ENCODE results near the gene TRIM66. TPM values are rescaled to one million over a fixed set of nuclear protein-coding genes. Genes with fewer than 3 reads are reported as not detected.

Gene TRIM66
- total RNA-seq, 1 donor from 2014 or later = 7.3 TPM

GRCh38 chr11:8728563-8728962, 46.1 kb upstream of the TRIM66 start:
- peaks cover 3% of the 10 kb centered on the region for H3K9me3 Mint-ChIP-seq (ENCODE audit: unreplicated experiment)
- FAIRE-seq = no peak
- Histone ChIP-seq H3K4me1 (ENCODE audit: insufficient read depth, low read length) (peaks cover 43% of the 10 kb centered on the region), H2AFZ (ENCODE audit: low read depth, low read length) (no peak overlapping the region), H3K36me3 (ENCODE audit: insufficient read depth, low read length) (peaks cover 5% of the 10 kb centered on the region), H3K27ac (ENCODE audit: low read depth, low read length) (no peak overlapping the region), H3K9ac (ENCODE audit: low read length) (no peak overlapping the region), H3K27me3 (ENCODE audit: insufficient read depth, low read length) (no peaks in the 10 kb centered on the region), H3K4me3 (ENCODE audit: insufficient read depth, low read depth, low read length) (no peak overlapping the region), H3K4me2 (ENCODE audit: low read length) (peak overlapping the region; percentile 43), H3K79me2 (ENCODE audit: insufficient read depth, low read length) (peaks cover 10% of the 10 kb centered on the region), H3K9me3 (ENCODE audit: insufficient read depth, low read depth, low read length) (no peaks in the 10 kb centered on the region), H4K20me1 (ENCODE audit: insufficient read depth, low read length) (peaks cover 31% of the 10 kb centered on the region)
- H3K4me1 Mint-ChIP-seq (ENCODE audit: low read depth, unreplicated experiment) = peaks cover 43% of the 10 kb centered on the region
- no peak overlapping the region for H3K27ac Mint-ChIP-seq (ENCODE audit: unreplicated experiment)
- H3K27me3 Mint-ChIP-seq (ENCODE audit: low read depth, unreplicated experiment) = no peaks in the 10 kb centered on the region
- TF ChIP-seq, protein P1, sequence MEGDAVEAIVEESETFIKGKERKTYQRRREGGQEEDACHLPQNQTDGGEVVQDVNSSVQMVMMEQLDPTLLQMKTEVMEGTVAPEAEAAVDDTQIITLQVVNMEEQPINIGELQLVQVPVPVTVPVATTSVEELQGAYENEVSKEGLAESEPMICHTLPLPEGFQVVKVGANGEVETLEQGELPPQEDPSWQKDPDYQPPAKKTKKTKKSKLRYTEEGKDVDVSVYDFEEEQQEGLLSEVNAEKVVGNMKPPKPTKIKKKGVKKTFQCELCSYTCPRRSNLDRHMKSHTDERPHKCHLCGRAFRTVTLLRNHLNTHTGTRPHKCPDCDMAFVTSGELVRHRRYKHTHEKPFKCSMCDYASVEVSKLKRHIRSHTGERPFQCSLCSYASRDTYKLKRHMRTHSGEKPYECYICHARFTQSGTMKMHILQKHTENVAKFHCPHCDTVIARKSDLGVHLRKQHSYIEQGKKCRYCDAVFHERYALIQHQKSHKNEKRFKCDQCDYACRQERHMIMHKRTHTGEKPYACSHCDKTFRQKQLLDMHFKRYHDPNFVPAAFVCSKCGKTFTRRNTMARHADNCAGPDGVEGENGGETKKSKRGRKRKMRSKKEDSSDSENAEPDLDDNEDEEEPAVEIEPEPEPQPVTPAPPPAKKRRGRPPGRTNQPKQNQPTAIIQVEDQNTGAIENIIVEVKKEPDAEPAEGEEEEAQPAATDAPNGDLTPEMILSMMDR (IDR thresholded peaks at IDR 0.05; ENCODE audit: insufficient read depth, low read depth, low read length) = no peak
- no peak for TF ChIP-seq EZH2 (IDR thresholded peaks at IDR 0.05; ENCODE audit: insufficient read depth, low read length)
- H3K36me3 Mint-ChIP-seq (ENCODE audit: low read depth, unreplicated experiment) = peaks cover 40% of the 10 kb centered on the region
- DNase-seq (ENCODE audit: low read depth) = peak; percentile 75
- H3K4me3 Mint-ChIP-seq (ENCODE audit: unreplicated experiment) = peak overlapping the region; percentile 9

- Histone ChIP-seq H4K20me1 (ENCODE audit: insufficient read depth, low read length) (peaks cover 11% of the 10 kb centered on the region), H3K27ac (ENCODE audit: low read depth, low read length) (no peak overlapping the region), H3K79me2 (ENCODE audit: insufficient read depth, low read length) (peaks cover 2% of the 10 kb centered on the region), H3K36me3 (ENCODE audit: insufficient read depth, low read length) (peaks cover 5% of the 10 kb centered on the region), H2AFZ (ENCODE audit: low read depth, low read length) (no peak overlapping the region), H3K4me2 (ENCODE audit: low read length) (no peak overlapping the region), H3K4me3 (ENCODE audit: insufficient read depth, low read depth, low read length) (no peak overlapping the region), H3K27me3 (ENCODE audit: insufficient read depth, low read length) (no peaks in the 10 kb centered on the region), H3K4me1 (ENCODE audit: insufficient read depth, low read length) (peaks cover 39% of the 10 kb centered on the region), H3K9ac (ENCODE audit: low read length) (no peak overlapping the region), H3K9me3 (ENCODE audit: insufficient read depth, low read depth, low read length) (no peaks in the 10 kb centered on the region)
- FAIRE-seq (no peak), DNase-seq (ENCODE audit: low read depth) (no peak)
- Mint-ChIP-seq H3K4me3 (ENCODE audit: unreplicated experiment) (no peak overlapping the region), H3K27me3 (ENCODE audit: low read depth, unreplicated experiment) (no peaks in the 10 kb centered on the region), H3K36me3 (ENCODE audit: low read depth, unreplicated experiment) (peaks cover 32% of the 10 kb centered on the region), H3K4me1 (ENCODE audit: low read depth, unreplicated experiment) (peaks cover 35% of the 10 kb centered on the region), H3K9me3 (ENCODE audit: unreplicated experiment) (peaks cover 3% of the 10 kb centered on the region), H3K27ac (ENCODE audit: unreplicated experiment) (no peak overlapping the region)
- TF ChIP-seq EZH2 (IDR thresholded peaks at IDR 0.05; ENCODE audit: insufficient read depth, low read length) = no peak
- TF ChIP-seq, protein P1 (IDR thresholded peaks at IDR 0.05; ENCODE audit: insufficient read depth, low read depth, low read length) = no peak
Measured at GRCh38 chr11:8726395-8726794, 43.9 kb upstream of the TRIM66 start.

- peaks cover 8% of the 10 kb centered on the region for H4K20me1 ChIP-seq (ENCODE audit: insufficient read depth, low read length)
- peaks cover 51% of the 10 kb centered on the region for H3K4me1 Mint-ChIP-seq (ENCODE audit: low read depth, unreplicated experiment)
- H3K27me3 ChIP-seq (ENCODE audit: insufficient read depth, low read length) = no peaks in the 10 kb centered on the region
- H3K27ac ChIP-seq (ENCODE audit: low read depth, low read length) = no peak overlapping the region
- no peak overlapping the region for H3K27ac Mint-ChIP-seq (ENCODE audit: unreplicated experiment)
- peaks cover 5% of the 10 kb centered on the region for H3K36me3 ChIP-seq (ENCODE audit: insufficient read depth, low read length)
- H3K79me2 ChIP-seq (ENCODE audit: insufficient read depth, low read length) = peaks cover 3% of the 10 kb centered on the region
- no peak overlapping the region for H3K9ac ChIP-seq (ENCODE audit: low read length)
- DNase-seq (ENCODE audit: low read depth) = no peak
- no peaks in the 10 kb centered on the region for H3K9me3 ChIP-seq (ENCODE audit: insufficient read depth, low read depth, low read length)
- peaks cover 29% of the 10 kb centered on the region for H3K36me3 Mint-ChIP-seq (ENCODE audit: low read depth, unreplicated experiment)
- H2AFZ ChIP-seq (ENCODE audit: low read depth, low read length) = no peak overlapping the region
- H3K4me3 Mint-ChIP-seq (ENCODE audit: unreplicated experiment) = no peak overlapping the region
- no peak for TF ChIP-seq EZH2 (IDR thresholded peaks at IDR 0.05; ENCODE audit: insufficient read depth, low read length)
- TF ChIP-seq, protein P1 (IDR thresholded peaks at IDR 0.05; ENCODE audit: insufficient read depth, low read depth, low read length) = no peak
- H3K4me1 ChIP-seq (ENCODE audit: insufficient read depth, low read length) = peaks cover 57% of the 10 kb centered on the region
- no peak overlapping the region for H3K4me3 ChIP-seq (ENCODE audit: insufficient read depth, low read depth, low read length)
- H3K27me3 Mint-ChIP-seq (ENCODE audit: low read depth, unreplicated experiment) = no peaks in the 10 kb centered on the region
- FAIRE-seq = no peak
- H3K4me2 ChIP-seq (ENCODE audit: low read length) = no peak overlapping the region
- peaks cover 3% of the 10 kb centered on the region for H3K9me3 Mint-ChIP-seq (ENCODE audit: unreplicated experiment)
Measured at GRCh38 chr11:8724682-8725081, 42.2 kb upstream of the TRIM66 start.

Data from astrocyte (in vitro differentiated cells and primary cell).